Spinal cord (tissue), 4 donors: ENCODE results near the gene HIPK1. TPM values are rescaled to one million over a fixed set of nuclear protein-coding genes. Genes with fewer than 3 reads are reported as not detected.

Experiments
- polyA plus RNA-seq, 2 donors: library from polyadenylated mRNA; unstranded; fragments of 120-200 nt; gene quantifications; one replicate each; pipeline ENCODE4 v1.2.1, GENCODE V29; 2013; ENCODE audit not compliant: insufficient read length in 2 of 2
- total RNA-seq, 2 donors: library from RNA; depleted of rRNA in 1 of 2; stranded (reverse); fragments of 120-200 nt in 1 of 2; fragments of >200 nt in 1 of 2; gene quantifications; one replicate each; pipeline versions ENCODE4 v1.2.3 to v1.2.4, GENCODE V29; 2013 to 2014

The HIPK1 gene
- total and polyA plus RNA-seq, 4 donors, result 41.5 to 58.6 (median 50.1) TPM

Other genes starting within 250 kb of the HIPK1 start
- gene PHTF1, start 169.8 kb upstream of the HIPK1 start, total RNA-seq, result 10 to 100 TPM; 24.8 to 25.5 TPM
- gene PHTF1, start 169.8 kb upstream of the HIPK1 start, polyA plus RNA-seq, result 10 to 100 TPM; 25.8 to 28.5 TPM
- gene RSBN1, start 116.8 kb upstream of the HIPK1 start, total RNA-seq, result 10 to 100 TPM; 23.7 to 33.5 TPM
- gene RSBN1, start 116.8 kb upstream of the HIPK1 start, polyA plus RNA-seq, result 10 to 100 TPM; 17.4 to 22.4 TPM
- gene PTPN22, start 57.6 kb upstream of the HIPK1 start, total RNA-seq, result 1 to 10 TPM in 1 of 2 donors, under 1 TPM in 1; 0.33 to 3.1 TPM
- under 1 TPM; 0.22 to 0.29 TPM for gene PTPN22, start 57.6 kb upstream of the HIPK1 start, polyA plus RNA-seq
- gene BCL2L15, start 41.7 kb upstream of the HIPK1 start, total RNA-seq, result under 1 TPM; 0.59 to 0.72 TPM
- gene BCL2L15, start 41.7 kb upstream of the HIPK1 start, polyA plus RNA-seq, result 1 to 10 TPM; 1.1 to 2.0 TPM
- 10 to 100 TPM; 26.0 to 30.3 TPM for gene AP4B1, start 24.5 kb upstream of the HIPK1 start, total RNA-seq
- 10 to 100 TPM; 36.7 to 62.6 TPM for gene AP4B1, start 24.5 kb upstream of the HIPK1 start, polyA plus RNA-seq
- 10 to 100 TPM in 1 of 2 donors, 1 to 10 TPM in 1; 5.7 to 11.4 TPM for gene DCLRE1B, start 24.0 kb upstream of the HIPK1 start, total RNA-seq
- gene DCLRE1B, start 24.0 kb upstream of the HIPK1 start, polyA plus RNA-seq, result 10 to 100 TPM; 12.1 to 12.9 TPM
- gene OLFML3, start 50.1 kb downstream of the HIPK1 start, total RNA-seq, result 100 to 1,000 TPM in 1 of 2 donors, 10 to 100 TPM in 1; 64.9 to 343 TPM
- gene OLFML3, start 50.1 kb downstream of the HIPK1 start, polyA plus RNA-seq, result 10 to 100 TPM; 50.6 to 96.7 TPM
- gene SYT6, start 224.5 kb downstream of the HIPK1 start, total RNA-seq, result 10 to 100 TPM in 1 of 2 donors, 1 to 10 TPM in 1; 4.9 to 12.4 TPM
- 10 to 100 TPM; 27.4 to 30.1 TPM for gene SYT6, start 224.5 kb downstream of the HIPK1 start, polyA plus RNA-seq